ENCODE data around the gene VMO1.

DNA sequence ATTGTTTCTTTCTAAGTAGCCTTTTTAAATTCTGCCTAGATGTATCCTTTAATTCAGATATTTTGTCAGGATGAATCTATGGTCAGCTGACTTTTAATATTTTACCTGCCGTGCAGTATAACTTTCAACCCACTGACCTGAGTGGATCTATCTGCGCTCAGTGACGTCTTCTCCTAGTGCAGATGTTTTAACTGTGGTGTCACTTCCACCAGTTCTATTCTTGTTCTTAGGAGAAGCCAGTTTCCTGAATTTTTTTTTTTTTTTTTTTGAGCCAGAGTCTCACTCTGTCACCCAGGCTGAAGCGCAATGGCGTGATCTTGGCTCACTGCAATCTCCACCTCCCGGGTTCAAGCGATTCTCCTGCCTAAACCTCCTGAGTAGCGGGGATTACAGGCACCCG is 19.4 kb downstream of the VMO1 start:
- TF ChIP-seq SP1 (IDR thresholded peaks at IDR 0.05) (no peak), TARDBP (IDR thresholded peaks at IDR 0.05) (no peak), FOXK2 (IDR thresholded peaks at IDR 0.05) (no peak)

Data from HEK293T (cell line).